GM18526 (cell line): Measurements from ENCODE around the gene C1orf87.

Experiments used
- POLR2A ChIP-seq: IDR thresholded peaks from 3 replicates; pipeline ENCODE4 v1.6.1; 2011; ENCODE audit not compliant: insufficient read length; ENCODE audit errors: extremely low read depth

C1orf87 gene

DNA sequence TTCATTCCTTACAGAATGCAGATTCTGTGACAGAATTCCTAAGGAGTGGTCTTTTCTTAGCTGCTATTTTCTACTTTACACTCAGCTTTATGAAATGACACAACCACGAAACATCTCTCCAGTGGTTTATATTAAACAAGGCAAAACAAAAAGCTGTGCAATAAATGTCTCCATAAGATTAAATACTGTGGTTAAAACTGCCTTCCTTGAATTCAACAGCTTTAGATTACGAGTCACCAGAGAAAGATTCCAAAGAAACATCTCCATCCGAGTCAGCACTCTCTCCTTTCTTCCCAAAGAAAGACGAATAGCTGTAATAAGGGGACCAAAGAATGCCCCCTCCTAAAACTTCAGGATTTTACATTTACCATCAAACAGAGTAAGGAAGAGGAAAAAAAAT lies 4.6 kb upstream of the C1orf87 start:
- no peak for TF ChIP-seq POLR2A

GRCh38 chr1:60071296-60071695 lies 2.3 kb downstream of the C1orf87 start:
- TF ChIP-seq POLR2A = no peak

DNA sequence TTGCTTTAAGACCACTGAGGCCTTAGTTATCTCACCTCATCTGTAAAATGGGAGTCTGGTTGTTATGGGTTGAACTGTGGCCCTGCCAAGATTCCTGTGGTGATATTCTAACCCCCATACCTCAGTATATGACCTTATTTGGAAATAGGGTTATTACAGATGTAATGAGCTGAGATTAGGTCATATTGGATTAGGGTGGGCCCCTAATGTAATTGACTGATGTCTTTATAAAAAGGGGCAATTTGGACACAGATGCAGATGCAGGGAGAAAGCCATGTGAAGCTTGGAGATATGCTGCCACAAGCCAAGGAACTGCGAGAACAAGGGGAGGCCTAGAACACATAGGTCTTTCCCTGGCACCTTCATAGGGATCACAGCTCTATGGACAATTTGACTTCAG lies 3.9 kb downstream of the C1orf87 start:
- TF ChIP-seq POLR2A = no peak

DNA sequence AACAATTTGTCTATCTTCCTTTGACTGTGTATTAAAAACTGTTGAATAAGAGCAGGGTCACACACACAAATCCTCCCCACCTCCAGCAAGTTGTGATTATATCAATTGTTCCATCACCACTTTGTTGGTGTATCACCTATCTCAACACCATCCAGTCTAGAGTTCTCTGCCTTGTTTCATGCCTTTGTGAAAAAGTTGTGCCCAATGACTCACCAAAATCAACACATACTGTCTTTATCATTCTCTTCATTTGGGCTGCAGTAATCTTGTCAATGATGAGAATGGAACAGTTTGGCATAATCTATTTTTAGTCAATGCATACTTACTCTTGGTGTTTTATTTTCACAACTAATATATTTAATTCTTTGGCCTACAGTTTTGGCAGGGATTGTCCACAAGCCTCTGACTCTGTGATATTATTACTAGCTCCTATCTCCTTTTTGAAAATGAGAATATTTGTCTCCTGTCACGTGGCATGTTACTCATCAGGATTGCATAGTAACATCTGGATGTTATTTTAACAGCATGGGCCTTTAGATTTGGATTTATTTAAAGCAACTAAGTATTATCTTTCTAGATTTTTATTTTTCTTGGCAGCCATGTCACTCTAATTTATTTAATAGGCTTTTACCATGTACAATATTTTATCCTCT lies 5.1 kb downstream of the C1orf87 start:
- no peak for TF ChIP-seq POLR2A

DNA sequence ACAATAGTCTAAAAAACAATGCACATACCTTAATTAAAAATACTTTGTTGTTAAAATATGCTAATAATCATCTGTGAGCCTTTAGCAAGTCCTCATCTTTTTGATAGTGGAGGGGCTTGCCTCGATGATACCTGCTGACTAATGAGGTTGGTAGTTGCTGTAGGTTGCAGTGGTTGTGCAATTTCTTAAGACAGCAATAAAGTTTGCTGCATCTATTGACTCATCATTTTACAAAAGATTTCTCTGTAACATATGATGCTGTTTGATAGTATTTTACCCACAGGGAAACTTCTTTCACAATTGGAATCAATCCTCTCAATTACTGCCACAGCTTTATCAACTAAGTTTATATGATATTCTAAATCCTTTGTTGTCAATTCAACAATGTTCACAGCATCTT lies 7.6 kb downstream of the C1orf87 start:
- TF ChIP-seq POLR2A = no peak

DNA sequence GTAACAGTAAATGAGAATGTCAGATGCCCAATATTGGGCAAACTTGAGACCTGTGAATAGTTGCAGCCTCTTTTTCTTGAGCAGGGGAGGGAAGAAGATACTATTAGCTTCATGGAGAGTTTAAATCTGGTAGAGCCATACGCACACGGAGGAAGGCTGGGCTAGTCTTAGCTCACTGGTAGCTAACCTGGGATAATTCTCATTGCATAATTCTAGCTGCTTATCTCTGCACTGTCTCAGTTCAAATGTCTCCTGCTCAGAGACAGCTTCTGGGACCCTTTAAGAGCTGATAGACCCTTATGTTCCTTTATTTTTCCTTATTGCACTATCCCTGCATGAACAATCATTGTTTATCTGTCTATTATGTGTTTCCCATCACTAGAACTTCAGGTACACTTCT lies 8.4 kb downstream of the C1orf87 start:
- no peak for TF ChIP-seq POLR2A

DNA sequence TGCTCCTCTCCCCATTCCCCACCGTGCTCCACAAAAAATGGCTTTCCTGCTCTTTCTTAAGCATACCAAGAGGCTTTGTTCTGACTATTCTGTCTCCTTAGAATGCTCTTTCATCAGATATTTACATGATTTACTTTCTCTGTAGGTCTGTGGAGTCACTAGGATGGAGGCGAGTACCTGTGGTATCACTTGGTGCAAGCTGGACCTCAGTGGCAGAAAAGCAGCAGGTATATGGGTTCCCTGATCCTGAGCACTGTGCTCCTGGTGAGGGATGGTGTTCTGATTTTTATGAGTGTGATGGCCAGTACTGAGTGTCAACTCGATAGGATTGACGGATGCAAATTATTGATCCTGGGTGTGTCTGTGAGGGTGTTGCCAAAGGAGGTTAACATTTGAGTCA lies 10.0 kb downstream of the C1orf87 start:
- TF ChIP-seq POLR2A = no peak

DNA sequence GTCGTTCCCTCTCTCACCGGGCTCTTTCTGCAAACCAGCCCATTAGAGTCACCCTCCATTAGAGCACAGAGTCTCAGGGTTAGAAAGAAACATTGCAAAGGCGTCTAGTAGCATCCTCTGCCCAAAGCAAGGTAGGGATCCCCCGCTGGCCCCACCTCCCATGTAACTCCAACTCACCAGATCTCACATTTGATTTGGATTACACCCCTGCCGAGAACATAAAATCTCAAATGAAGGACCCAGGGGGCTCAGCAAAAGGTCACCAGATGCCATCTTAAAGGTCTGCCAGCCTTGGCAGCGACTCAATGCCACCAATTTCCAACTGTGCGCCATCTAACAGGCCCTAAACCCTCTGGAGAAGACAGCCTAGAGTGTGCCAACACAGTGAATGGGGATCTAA lies 14.1 kb downstream of the C1orf87 start:
- TF ChIP-seq POLR2A = no peak

DNA sequence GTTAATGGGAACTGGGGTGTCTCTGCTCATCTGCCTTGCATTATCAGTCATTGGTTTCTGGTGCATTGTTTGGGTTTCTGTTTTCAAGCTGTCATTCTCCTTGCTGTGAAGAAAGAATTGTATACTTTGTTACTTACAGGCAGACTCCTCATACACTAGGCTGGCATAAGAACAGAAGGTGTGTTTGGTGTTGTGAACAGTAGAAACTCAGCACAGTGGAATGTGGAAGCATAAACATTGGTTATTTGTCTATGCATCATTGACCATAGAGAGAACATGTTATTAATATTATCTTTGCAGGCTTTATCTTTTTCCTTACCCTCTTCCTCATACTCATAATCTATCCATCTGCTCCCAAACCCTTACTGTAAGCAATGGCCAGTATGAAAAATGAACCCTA lies 18.2 kb downstream of the C1orf87 start:
- TF ChIP-seq POLR2A = no peak

DNA sequence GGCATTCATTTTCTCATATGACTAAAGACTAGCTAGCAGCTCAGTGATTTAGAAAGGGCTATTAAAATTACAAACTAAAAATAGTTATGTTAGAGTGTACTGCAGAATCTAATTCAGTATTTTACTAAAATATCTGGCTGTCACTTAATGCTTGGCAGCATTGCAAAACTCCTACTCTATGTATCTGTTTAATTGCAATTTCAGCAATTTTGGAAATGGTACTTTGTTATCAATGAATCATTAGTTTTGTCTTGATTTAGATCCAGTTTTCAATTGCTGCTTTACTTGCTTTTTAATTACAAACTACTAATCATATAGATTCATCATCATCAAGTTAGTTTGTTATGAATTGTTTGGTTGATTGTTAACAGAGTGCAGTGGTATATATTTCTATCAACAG lies 19.2 kb downstream of the C1orf87 start:
- no peak for TF ChIP-seq POLR2A

DNA sequence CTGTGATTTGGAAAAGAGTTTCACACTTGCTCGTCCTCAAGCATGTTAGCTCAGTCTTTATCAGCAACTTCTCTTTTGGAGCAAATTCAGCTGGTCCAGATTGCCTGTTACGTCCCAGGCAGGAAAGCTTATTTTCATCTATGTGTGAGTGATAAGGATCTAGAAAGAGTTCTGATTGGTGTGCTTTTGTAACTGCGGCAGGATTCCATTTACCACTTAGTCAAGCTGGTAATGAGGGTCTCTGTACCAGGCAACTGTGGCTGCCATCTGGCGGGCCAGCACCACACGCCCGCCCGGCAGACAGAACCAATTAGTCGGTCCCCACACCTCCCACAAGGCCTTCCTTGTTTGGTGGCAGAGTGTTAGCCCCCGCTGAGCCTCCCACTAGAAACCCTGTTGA lies 21.0 kb downstream of the C1orf87 start:
- TF ChIP-seq POLR2A = no peak

DNA sequence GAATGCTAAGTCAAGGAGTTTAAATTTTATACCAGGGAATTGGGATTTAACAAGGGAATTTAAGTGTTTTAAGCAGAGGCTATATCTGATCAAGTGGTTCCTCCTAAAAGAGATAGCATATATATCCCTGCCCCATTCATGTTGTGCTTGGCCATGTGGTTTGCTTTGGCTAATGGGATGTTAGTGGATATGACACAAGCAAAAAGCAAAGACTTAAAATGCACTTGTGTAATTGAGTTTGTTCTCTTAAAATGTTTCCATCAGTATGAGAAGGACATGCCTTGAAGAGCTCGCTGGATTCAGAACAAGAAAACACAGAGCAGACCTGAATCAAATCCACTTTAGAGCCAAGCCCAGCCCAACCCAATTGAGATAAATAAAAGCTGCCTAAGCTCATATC lies 22.4 kb downstream of the C1orf87 start:
- no peak for TF ChIP-seq POLR2A

DNA sequence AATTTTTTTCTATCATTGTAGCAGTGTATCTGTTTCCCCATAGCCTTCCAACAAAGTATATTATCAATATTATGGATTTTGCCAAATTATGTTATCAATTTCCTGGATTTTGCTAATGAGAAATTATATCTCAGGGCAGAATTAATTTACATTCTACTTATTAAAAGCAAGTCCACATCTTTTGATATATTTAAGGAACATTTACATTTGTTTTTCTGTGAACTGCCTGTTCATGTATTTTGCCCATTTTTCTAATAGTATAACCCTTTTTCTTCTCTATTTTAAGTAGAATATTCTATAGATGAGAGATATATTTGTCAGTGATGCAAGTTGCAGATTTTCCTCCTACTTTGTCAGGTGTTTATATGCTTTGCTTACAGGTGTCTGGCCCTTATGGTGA lies 24.4 kb downstream of the C1orf87 start:
- no peak for TF ChIP-seq POLR2A

- TF ChIP-seq POLR2A = no peak
Measured at GRCh38 chr1:60044881-60045280, 28.7 kb downstream of the C1orf87 start.

- no peak for TF ChIP-seq POLR2A
Measured at GRCh38 chr1:60041783-60042182, 31.8 kb downstream of the C1orf87 start.

DNA sequence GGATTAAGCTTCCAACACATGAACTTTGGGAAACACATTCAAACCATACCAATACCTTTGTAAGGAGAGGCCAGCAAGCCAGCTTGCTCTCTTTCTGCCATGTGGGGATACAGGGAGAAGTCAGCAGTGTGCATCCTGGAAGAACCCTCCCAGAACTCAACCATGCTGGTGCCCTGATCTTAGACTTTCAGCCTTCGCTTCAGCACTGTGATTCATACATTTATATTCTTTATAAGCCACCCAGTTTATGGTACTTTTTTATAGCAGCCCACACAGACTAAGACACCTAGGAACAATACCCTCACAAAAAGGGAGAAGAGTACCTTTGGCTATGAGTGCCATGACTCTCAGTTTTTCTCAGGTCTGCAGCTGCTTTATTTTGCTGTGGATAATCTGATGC lies 35.9 kb downstream of the C1orf87 start:
- no peak for TF ChIP-seq POLR2A

DNA sequence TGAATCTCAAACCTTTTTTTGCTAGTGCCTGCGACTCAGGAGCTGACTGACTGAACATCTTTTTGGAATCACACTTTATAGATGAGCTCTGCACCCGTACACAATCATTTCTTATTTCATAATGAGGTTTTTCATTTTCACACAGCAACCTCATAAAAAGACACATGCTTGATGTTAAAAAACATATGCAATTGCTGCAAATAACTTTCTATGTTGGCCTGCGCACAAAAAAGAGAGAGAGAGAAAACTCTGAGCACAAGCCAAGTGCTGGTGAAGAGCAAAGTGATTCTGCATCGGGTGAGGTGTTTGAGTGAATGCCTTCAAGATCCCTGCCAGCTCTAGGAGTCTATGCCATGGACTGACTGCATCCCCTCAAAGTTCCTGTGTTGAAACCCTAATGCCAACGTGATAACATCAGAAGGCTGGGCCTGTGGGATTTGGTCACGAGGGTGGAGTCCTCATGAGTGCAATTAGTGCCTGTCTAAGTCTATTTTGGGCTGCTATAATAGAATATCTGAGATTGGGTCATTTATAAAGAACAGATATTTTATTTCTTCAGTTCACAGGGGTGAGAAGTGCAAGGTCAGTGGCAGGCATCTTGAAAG lies 36.6 kb downstream of the C1orf87 start:
- no peak for TF ChIP-seq POLR2A
